ENCODE data around the gene GNAO1.
A peak's percentile ranks its signal among the peaks of the same experiment; 100 is the strongest.

GNAO1 gene

DNA sequence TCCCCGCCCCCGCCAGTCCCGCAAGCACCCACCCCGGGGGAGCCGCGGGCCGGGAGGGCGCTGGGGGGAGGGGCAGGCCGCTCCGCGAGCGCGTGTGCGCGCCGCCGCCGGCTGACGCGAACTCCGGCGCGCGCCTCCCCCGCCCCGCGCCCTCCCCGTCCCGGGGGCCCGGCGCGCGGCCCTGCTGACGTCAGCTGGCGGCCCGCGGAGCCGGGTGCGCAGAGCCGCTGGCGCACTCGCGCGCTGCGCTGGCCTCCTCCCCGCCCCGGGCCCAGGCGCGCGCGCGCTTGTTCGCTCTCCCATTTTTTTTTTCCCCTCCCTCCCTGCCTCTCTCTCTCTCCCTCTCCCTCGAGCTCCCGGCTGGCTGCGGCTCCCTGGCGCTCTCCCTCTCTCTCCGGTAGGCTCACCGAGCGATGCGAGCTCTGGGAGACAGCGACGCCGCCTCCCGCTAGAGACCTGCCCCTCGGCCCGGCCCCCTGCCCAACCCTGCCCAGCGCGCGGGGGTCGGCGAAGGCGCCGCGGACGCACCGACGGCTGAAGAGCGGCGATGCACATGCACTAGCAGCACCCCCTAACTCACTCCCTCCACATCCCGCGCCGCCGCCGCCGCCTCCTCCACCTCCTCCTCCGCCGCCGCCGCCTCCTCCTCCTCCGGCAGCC lies at the start of gene GNAO1:
GNAO1 (plus strand) TSS at position 334 of the 660 bp plus-strand sequence. CDS start 747 bp downstream, outside the sequence.
- DNase-seq (ENCODE audit: low spot score) = peak; percentile 54

- no peak for DNase-seq (ENCODE audit: low spot score)
These were observed 47.6 kb upstream of the GNAO1 start for GRCh38 chr16:56143666-56144065.

- no peak for DNase-seq (ENCODE audit: low spot score)
These were observed 45.9 kb upstream of the GNAO1 start for GRCh38 chr16:56145369-56145768.

DNA sequence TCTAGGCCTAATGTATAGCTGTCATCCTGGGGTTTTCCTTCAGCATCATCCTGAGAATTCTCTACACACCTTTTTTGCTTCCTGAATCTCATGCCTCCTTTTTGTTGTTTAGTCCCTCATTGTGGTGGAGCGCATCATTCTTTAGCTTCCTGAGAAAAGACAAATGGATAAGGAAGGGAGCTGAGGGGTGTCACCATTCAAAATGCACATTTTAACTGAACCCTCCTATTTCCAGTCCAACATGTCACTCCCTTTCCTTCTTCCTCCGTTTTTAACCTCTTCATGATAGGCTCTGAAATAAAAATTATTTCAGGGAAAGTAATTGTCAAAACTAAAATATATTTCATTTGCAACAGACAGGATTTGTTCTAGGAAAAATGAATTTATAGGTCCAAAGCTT lies 39.7 kb upstream of the GNAO1 start:
- no peak for DNase-seq (ENCODE audit: low spot score)

DNA sequence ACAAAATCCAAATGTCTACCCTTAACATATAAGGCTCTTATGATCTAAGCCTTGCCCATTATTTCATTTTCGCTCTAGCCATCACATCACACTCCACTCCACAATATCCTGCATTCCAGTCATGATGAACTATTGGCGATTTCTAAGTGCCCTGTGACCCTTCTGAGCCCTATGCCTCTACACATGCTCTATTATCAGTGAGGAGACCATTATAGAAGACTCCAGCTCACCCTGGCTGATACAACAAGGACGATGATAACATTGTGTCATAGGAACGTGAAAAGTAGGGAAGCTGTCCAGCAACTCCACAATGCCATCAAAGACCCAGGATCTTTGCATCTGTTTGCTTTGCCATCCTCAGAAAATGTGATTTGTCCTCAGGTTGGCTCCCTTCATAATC lies 29.6 kb upstream of the GNAO1 start:
- no peak for DNase-seq (ENCODE audit: low spot score)

DNA sequence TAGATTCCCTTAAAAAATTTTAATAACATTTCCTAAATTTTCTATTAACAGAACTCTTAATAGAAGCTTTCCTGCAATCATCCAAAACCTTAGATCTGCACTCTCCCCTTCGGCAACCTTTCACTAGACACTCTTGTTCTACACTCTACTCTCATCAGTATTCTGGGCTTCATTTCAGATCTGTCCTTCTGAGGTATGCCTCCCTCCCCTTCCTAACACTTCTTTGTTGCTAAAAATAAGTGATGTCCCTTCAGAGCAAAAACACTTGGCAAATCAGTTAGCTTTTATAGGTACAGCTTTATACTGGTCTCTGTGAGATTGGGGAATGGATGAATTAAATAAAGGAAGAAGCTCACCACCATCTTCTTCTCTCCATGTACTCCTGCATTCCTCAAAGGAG lies 28.2 kb upstream of the GNAO1 start:
- no peak for DNase-seq (ENCODE audit: low spot score)

- no peak for DNase-seq (ENCODE audit: low spot score)
These were observed 27.4 kb upstream of the GNAO1 start for GRCh38 chr16:56163938-56164337.

DNA sequence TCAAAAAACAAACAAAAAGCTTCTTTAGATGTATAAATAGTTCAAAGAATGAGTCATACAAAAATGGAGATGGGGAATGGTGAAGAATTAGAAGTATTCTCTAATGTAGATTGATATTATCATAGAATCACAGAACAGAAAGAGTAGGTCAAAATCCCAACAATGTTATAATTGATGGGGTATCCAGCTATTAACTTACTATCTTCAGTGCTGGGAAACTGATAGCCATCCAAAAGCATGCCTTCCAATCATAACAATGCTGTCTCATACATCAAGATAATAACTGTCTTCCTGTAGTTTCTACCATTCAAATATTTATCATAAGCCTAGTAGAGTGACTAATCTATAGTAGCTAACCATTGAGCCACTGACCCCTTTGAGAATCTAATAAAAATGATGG lies 26.7 kb upstream of the GNAO1 start:
- no peak for DNase-seq (ENCODE audit: low spot score)

GRCh38 chr16:56174411-56174810 lies 16.9 kb upstream of the GNAO1 start:
- DNase-seq (ENCODE audit: low spot score) = no peak

DNA sequence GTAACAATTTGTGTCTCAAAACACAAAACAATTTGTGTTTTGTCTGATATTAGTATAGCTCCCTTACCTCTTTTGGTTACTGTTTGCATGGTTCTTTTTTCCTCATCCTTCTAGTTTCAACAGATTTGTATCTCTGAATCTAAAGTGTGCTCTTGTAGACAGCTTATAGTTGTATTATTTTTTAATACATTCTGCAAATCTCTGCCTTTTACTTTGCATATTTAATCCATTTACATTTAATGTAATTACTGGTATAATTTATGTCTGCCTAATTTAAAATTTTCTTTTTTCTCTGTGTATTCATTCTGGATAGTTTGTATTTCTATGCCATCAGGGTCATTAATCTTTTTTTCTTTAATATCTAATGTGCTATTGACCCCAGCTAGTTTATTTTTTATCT lies 9.9 kb upstream of the GNAO1 start:
- DNase-seq (ENCODE audit: low spot score) = no peak

DNA sequence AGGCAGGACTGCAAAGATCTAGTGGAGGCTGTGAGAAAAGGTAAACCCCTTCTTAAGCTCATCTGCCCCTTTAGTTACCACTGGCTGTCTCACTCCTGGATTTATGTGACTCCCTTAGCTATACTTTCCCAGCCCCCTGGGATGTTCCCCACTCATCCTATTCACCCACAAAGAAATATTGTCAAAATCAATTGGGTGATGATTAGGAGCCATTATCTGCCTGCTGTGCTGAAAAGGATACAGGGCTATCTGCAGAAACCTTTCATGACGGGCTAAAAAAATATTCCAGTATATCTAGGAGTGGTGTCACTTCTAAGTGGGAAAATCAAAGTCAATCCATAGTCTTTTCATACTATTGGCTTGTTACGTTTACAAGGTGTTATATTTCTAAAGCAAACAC lies 8.0 kb upstream of the GNAO1 start:
- no peak for DNase-seq (ENCODE audit: low spot score)

- no peak for DNase-seq (ENCODE audit: low spot score)
These were observed 1.1 kb upstream of the GNAO1 start for GRCh38 chr16:56190048-56190676.

DNA sequence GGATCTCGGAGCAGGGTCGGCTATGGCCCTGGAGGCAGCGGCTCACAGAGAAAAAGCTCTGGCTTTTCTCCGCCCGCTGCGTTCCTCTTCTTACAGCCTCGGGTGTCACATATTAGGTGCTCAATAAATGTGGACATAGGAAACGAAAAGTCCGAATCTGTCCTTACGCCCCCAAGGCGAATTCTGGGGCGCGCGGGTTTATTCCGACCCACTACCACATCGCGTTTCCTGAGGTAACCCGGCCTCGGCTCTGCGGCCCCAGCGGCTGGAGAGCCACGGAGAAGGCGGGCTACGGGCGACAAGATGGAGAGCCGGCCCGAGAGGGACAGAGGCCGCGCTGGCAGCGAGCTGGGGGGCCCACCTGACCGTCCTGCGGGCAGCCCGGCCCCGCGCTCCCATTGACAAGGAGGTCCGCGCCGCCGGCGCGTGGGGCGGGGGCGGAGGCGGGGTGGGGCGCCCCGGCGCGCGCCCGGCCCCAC lies 573 bp upstream of the GNAO1 start:
- no peak for DNase-seq (ENCODE audit: low spot score)

DNA sequence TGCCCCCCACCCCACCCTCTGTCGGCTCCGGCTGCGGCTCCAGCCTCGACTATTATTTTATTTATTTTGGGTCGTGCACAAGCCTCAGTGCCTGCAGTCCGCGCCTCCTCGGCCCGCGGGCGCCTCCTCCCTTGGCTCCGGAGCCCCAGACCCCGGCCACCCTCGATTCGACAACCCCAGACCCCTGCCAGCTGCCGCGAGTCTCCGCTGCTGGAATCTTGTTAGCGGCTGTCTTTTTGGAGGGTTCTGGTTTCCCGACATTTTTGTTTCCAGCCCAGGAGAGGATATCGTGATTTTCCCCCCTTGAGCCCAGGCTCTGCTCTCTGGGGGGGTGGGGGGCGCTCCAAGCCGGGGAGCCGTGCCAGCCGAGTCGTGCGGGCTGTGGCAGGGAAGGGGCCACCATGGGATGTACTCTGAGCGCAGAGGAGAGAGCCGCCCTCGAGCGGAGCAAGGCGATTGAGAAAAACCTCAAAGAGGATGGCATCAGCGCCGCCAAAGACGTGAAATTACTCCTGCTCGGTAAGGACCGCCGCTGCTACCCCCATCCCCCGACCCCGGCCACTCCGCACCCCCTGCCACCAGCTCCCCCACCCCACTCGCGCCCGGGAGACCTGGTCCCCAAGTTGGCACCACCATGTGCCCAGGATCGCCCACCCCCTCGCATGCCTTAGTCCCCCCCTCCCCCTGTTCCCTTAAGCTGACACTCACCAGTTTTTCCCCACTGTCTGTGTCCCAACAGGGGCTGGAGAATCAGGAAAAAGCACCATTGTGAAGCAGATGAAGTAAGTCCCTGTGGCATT lies 746 bp downstream of the GNAO1 start:
- DNase-seq (ENCODE audit: low spot score) = no peak

DNA sequence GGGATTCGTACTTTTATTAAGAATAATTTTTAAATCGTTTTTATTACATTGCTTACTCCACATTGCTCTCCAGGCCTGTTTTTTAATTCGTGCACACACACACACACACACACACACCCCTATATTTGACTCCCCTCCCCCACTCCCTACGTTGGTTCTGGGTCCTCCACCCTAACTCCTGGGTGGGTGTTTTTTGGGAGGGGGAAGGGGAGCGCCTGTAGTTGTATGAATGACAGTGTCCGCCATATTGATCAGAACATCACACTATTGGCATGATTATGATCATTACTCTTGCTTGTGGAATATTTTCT lies 1.3 kb downstream of the GNAO1 start:
- DNase-seq (ENCODE audit: low spot score) = no peak

- no peak for DNase-seq (ENCODE audit: low spot score)
These were observed 2.0 kb downstream of the GNAO1 start for GRCh38 chr16:56192986-56193945.

DNA sequence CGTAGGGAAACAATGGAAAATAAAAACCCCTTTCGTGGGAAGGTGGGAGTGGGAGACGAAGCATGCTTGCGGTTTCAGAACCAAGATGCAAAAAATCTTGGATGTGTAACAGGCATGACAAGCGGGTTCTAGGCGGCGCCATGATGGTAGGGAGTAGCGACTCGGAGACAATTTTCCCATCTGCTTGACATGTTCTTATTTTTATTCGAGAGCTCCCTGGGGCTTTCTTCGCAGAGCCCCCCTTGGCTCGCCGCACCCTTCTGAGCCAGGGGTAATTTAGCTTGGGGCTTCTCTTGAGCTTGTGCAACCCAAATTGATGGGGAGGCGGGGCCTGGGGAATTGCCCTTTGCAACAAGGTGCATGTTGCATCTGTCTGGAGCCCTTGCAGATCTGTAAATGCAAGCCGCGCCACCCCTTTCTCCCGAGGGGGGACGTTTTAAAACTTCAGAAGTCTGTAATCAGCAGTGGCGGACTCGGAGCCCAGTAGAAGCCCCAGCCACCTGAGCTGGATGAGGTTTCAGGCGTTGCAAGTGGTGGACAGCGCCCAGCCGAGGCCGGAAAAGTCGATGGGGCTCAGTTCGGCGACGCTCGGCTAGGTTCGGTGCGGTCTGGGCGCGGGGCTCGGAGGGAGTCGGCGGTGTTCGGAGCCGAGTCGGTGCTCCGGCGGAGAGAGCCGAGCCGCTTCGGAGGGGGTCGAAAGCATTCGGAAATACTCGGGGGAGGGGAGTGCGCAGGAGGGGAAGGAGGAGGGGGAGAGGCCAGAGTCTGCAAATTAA lies 2.9 kb downstream of the GNAO1 start:
- peak; percentile 66 for DNase-seq (ENCODE audit: low spot score)

DNA sequence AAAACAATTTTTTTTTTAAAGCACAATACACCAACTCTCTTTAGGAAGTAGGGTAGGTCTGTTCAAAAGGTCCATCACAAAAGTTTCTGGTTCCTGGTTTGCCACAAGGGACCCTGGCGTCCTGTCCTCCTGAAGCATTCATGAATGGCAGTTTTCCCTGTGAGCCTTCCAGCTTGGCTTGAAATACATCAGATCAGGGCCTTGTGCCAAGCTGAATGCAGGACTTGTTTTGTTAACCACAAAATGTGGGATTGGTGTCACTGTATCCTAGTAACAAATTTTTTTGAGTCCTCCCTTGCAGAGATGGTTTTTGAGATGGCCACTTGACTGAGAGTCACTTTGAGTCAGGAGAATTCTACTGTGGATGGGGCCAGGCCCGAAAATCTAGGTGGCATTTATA lies 3.9 kb downstream of the GNAO1 start:
- no peak for DNase-seq (ENCODE audit: low spot score)

- no peak for DNase-seq (ENCODE audit: low spot score)
These were observed 5.1 kb downstream of the GNAO1 start for GRCh38 chr16:56196381-56196780.

DNA sequence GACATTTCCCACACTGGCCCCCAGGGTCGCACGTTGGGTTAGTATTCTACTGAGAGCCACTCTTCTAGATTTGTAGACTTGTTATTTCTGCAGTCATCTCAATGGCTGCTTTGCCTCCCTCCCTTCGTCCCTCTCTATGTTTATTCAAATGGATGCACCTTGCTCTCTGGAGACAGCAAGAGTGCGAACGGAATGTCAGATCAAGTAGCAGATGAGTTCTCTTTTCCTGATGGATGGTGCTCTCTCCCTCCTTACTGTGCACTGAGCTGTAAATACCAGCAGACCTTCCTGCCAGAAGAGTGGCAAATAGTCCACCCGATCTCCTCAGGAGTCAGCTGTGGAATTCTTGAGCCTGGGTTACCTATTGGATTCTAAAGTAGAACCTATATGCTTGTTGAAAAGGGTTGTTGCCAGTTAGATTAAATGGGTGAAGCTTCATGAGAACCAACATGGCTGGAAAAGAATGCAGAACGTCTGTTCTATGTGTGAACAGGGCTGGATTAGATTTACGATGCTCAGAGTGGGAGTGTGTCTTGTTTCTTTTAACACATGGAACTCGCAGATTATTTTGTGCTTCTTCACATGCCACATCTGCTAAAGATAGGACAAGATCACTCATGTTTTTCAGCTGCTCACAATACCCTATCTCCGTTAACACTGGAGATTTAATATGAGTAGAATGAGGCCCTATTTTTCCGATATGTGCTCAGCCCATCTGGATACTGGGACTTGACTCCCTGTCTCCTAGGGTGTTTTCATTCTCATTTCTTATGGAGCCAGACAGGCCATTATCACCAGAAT lies 6.1 kb downstream of the GNAO1 start:
- no peak for DNase-seq (ENCODE audit: low spot score)

Data from CD4-positive, alpha-beta T cell treated with Interleukin-6 at 100 ng/mL for 8 hours (primary cell).